Cardiac muscle cell (in vitro differentiated cells and primary cell): ENCODE data around the gene OXNAD1. TPM values are rescaled to one million over a fixed set of nuclear protein-coding genes. Genes with fewer than 3 reads are reported as not detected.

Experiments used
- DNase-seq, 2 donors: peaks; one replicate each; pipeline versions ENCODE4 v3.0.0 to v3.0.0-alpha.2; 2010 to 2017; ENCODE audit warnings: low read depth in 1 of 2, low spot score in 1 of 2
- H3K27ac ChIP-seq: fragments of 200-600 bp; sonication (generic); 2 replicates; pipeline ENCODE4 v1.5.1; 2016
- H3K27me3 ChIP-seq: fragments of 200-600 bp; sonication (generic); 2 replicates; pipeline ENCODE4 v1.6.0; 2016; ENCODE audit warnings: control low read depth
- H3K36me3 ChIP-seq: fragments of 200-600 bp; sonication (generic); 2 replicates; pipeline ENCODE4 v1.5.1; 2016; ENCODE audit warnings: control low read depth
- H3K4me1 ChIP-seq: fragments of 200-600 bp; sonication (generic); 2 replicates; pipeline ENCODE4 v1.8.1; 2017; ENCODE audit warnings: low read depth, mild to moderate bottlenecking, mixed run types
- H3K4me3 ChIP-seq: fragments of 200-600 bp; sonication (generic); 2 replicates; pipeline ENCODE4 v1.5.1; 2016; ENCODE audit warnings: mild to moderate bottlenecking
- H3K9me3 ChIP-seq: fragments of 200-600 bp; sonication (generic); 2 replicates; pipeline ENCODE4 v1.5.1; 2017; ENCODE audit warnings: low read depth, mild to moderate bottlenecking, control low read depth
- polyA plus RNA-seq: library from polyadenylated mRNA; unstranded; fragments of >200 nt; fragmentation: Nextera tagmentation; extraction: Ambion mirVana; gene quantifications from 2 replicates; pipeline ENCODE4 v1.2.1, GENCODE V29; 2016
- total RNA-seq: library from RNA; depleted of rRNA; stranded (reverse); fragments of >200 nt; gene quantifications from 2 replicates; pipeline ENCODE4 v1.2.3, GENCODE V29; 2016
- TF ChIP-seq, protein P1 (sequence below): IDR thresholded peaks from 2 replicates; pipeline ENCODE4 v1.5.1; 2012; ENCODE audit warnings: low read depth, mild to moderate bottlenecking, low read length

OXNAD1 gene
- total and polyA plus RNA-seq, 2 experiments from 2014 or later: 33.6 to 33.7 TPM

DNA sequence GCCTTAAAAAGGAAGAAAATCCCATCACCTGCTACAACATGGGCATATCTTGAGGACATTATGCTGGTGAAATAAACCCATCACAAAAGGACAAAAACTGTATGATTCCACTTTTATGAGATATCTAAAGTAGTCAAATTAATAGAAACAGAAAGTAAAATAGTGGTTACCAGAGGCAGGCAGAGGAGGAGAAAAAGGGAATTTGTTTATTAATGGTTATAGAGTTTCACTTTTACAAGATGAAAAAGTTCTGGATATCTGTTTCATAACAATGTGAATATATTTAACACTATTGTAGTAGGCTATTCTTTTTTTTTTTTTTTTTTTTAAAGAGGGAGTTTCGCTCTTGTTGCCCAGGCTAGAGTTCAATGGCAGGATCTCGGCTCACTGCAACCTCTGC is 40.7 kb upstream of the OXNAD1 start:
- Histone ChIP-seq H3K27me3 (no peaks in the 10 kb centered on the region), H3K4me1 (no peaks in the 10 kb centered on the region), H3K36me3 (no peaks in the 10 kb centered on the region), H3K27ac (no peak overlapping the region), H3K9me3 (no peaks in the 10 kb centered on the region), H3K4me3 (no peak overlapping the region)
- TF ChIP-seq, protein P1, sequence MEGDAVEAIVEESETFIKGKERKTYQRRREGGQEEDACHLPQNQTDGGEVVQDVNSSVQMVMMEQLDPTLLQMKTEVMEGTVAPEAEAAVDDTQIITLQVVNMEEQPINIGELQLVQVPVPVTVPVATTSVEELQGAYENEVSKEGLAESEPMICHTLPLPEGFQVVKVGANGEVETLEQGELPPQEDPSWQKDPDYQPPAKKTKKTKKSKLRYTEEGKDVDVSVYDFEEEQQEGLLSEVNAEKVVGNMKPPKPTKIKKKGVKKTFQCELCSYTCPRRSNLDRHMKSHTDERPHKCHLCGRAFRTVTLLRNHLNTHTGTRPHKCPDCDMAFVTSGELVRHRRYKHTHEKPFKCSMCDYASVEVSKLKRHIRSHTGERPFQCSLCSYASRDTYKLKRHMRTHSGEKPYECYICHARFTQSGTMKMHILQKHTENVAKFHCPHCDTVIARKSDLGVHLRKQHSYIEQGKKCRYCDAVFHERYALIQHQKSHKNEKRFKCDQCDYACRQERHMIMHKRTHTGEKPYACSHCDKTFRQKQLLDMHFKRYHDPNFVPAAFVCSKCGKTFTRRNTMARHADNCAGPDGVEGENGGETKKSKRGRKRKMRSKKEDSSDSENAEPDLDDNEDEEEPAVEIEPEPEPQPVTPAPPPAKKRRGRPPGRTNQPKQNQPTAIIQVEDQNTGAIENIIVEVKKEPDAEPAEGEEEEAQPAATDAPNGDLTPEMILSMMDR: no peak
- DNase-seq: no peak

DNA sequence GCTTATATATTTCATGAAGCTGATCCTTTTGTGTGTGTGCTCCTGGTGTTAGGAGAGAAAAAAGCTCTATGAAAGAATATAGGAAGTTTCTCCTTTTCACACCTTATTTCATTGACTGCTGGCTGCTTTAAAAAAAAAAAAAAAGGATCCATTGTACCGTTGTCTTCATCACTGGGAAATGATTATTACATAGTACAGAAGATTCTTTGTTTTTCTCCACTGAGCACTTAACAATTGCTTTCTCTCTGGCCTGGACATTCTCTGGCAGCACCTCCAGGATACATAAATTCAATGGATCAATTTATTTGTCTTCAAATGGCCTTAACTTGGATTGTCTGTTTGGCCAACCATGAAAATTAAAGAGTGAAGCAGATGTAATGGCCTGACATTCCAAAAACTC is 37.4 kb upstream of the OXNAD1 start:
- Histone ChIP-seq H3K27ac (no peak overlapping the region), H3K36me3 (no peaks in the 10 kb centered on the region), H3K9me3 (no peaks in the 10 kb centered on the region), H3K27me3 (no peaks in the 10 kb centered on the region), H3K4me1 (no peaks in the 10 kb centered on the region), H3K4me3 (no peak overlapping the region)
- TF ChIP-seq, protein P1: no peak
- DNase-seq: no peak

DNA sequence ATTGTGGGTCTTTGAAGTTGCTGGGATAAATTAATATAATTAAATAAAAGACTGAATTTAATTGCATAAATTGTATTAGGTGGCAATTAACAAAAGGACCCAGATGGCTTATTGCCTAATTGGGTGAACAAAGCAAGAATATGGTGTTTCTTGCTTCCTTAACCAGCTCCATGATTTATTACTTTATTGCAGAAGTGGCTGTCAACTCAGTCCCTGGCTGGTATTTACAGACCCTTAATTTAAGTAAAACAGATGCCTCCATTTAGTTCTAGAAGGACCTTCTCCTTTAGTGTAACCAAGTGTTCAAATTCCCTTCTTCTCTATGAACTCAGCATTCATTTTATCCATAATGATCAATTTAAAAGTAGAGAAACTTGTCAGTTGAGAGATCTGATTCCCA is 35.3 kb upstream of the OXNAD1 start:
- TF ChIP-seq, protein P1: no peak
- H3K36me3 ChIP-seq: no peaks in the 10 kb centered on the region
- DNase-seq: no peak
- H3K4me3 ChIP-seq: no peak overlapping the region
- no peaks in the 10 kb centered on the region for H3K4me1 ChIP-seq
- no peaks in the 10 kb centered on the region for H3K27me3 ChIP-seq
- no peak overlapping the region for H3K27ac ChIP-seq
- no peaks in the 10 kb centered on the region for H3K9me3 ChIP-seq

DNA sequence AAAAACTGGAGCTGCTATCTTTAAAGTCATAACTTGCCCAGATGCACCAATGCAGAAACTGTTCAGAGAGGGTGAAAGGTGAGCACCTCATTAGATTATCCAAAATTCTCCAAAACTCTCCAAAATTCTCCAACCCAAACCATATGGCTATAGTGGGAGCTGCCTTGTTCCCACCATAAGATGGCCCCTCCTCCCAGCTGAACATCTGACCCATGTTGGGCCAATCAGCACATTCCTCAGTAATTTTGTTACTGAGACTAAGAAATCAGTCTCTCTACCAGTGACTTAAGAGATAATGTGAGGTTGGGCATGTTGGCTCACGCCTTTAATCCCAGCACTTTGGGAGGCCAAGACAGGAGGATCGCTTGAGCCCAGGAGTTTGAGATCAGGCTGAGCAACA is 33.0 kb upstream of the OXNAD1 start:
- Histone ChIP-seq H3K9me3 (no peaks in the 10 kb centered on the region), H3K27me3 (no peaks in the 10 kb centered on the region), H3K27ac (no peak overlapping the region), H3K36me3 (no peaks in the 10 kb centered on the region), H3K4me1 (no peaks in the 10 kb centered on the region), H3K4me3 (no peak overlapping the region)
- TF ChIP-seq, protein P1: no peak
- DNase-seq: no peak

DNA sequence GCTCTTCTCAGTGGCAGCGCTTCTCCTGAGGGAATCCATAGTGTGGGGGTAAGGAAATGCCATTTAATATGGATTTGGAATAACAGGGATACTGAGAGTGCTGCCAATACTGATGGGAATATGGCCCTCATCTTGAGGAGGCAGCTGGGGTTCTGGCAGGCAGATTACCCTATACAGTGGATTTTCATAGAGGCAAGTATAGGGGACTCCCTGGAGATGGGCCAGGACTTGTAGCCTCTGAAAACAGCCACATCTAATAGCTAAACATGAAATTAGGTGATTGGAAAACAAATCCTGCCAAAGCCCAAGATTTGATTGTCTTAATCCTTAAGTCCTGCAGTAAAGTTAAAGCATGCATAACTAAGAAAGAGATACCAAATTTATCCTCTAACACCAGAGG is 31.2 kb upstream of the OXNAD1 start:
- no peaks in the 10 kb centered on the region for H3K36me3 ChIP-seq
- no peak overlapping the region for H3K27ac ChIP-seq
- TF ChIP-seq, protein P1: no peak
- no peaks in the 10 kb centered on the region for H3K4me1 ChIP-seq
- no peak overlapping the region for H3K4me3 ChIP-seq
- H3K27me3 ChIP-seq: no peaks in the 10 kb centered on the region
- no peaks in the 10 kb centered on the region for H3K9me3 ChIP-seq
- DNase-seq: no peak

DNA sequence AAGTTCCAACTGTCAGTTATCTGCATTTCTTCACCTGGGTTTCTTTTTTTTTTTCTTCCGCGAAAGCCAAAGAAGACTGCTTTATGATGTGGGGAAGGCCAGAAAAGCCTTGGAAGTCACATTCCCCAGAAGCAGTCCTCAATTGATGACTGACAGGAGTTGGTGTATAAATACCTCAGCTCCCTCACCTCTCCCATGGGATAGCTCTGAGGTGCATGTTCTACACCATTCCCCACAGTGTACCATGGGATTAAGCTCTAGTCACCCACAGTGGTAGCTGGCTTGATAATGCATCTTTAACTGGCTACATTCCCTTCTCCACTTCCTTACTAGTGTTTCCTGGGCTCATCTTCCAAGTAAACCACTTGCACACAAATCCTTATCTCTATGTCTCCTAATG is 30.7 kb upstream of the OXNAD1 start:
- DNase-seq: no peak
- H3K27me3 ChIP-seq: no peaks in the 10 kb centered on the region
- no peaks in the 10 kb centered on the region for H3K4me1 ChIP-seq
- no peak overlapping the region for H3K27ac ChIP-seq
- no peaks in the 10 kb centered on the region for H3K9me3 ChIP-seq
- TF ChIP-seq, protein P1: no peak
- H3K4me3 ChIP-seq: no peak overlapping the region
- H3K36me3 ChIP-seq: no peaks in the 10 kb centered on the region
